Osteocyte (in vitro differentiated cells): ENCODE measurements around the gene CASP10. TPM values are rescaled to one million over a fixed set of nuclear protein-coding genes. Genes with fewer than 3 reads are reported as not detected.

Experiments
- DNase-seq: peaks from one replicate; pipeline ENCODE4 v3.0.0; 2021; ENCODE audit warnings: mixed read lengths; ENCODE audit not compliant: unreplicated experiment; ENCODE audit errors: extremely low spot score
- H3K27ac Mint-ChIP-seq: one replicate; pipeline ENCODE4 v1.8.0; 2021; ENCODE audit warnings: mild to moderate bottlenecking, mixed read lengths; ENCODE audit not compliant: unreplicated experiment
- H3K27me3 Mint-ChIP-seq: one replicate; pipeline ENCODE4 v1.8.0; 2021; ENCODE audit warnings: mixed read lengths; ENCODE audit not compliant: unreplicated experiment
- H3K36me3 Mint-ChIP-seq: one replicate; pipeline ENCODE4 v1.8.0; 2021; ENCODE audit warnings: mixed read lengths; ENCODE audit not compliant: unreplicated experiment
- H3K4me1 Mint-ChIP-seq: one replicate; pipeline ENCODE4 v1.8.0; 2021; ENCODE audit warnings: mixed read lengths; ENCODE audit not compliant: unreplicated experiment
- H3K4me3 Mint-ChIP-seq: one replicate; pipeline ENCODE4 v1.8.0; 2021; ENCODE audit warnings: mild to moderate bottlenecking, moderate library complexity, mixed read lengths; ENCODE audit not compliant: unreplicated experiment
- H3K9me3 Mint-ChIP-seq: one replicate; pipeline ENCODE4 v1.8.0; 2021; ENCODE audit warnings: mixed read lengths; ENCODE audit not compliant: unreplicated experiment
- CTCF ChIP-seq: fragments of 200-600 bp; sonication (generic); IDR thresholded peaks from 2 replicates; pipeline ENCODE4 v1.5.0; 2021; ENCODE audit warnings: antibody characterized with exemption, mild to moderate bottlenecking, moderate library complexity
- total RNA-seq: library from RNA; stranded (reverse); gene quantifications from 2 replicates; pipeline ENCODE4 v1.2.1, GENCODE V29; 2021

CASP10 gene
- total RNA-seq, 1 donor from 2014 or later = 0.35 TPM

GRCh38 chr2:201171259-201171814, 11.6 kb upstream of the CASP10 start:
- no peaks in the 10 kb centered on the region for H3K9me3 Mint-ChIP-seq
- no peak overlapping the region for H3K27ac Mint-ChIP-seq
- DNase-seq = no peak
- peaks cover 10% of the 10 kb centered on the region for H3K36me3 Mint-ChIP-seq
- peaks cover 3% of the 10 kb centered on the region for H3K27me3 Mint-ChIP-seq
- no peak overlapping the region for H3K4me3 Mint-ChIP-seq
- no peak for TF ChIP-seq CTCF
- H3K4me1 Mint-ChIP-seq = peaks cover 4% of the 10 kb centered on the region

- no peak for TF ChIP-seq CTCF
- DNase-seq = no peak
Measured at GRCh38 chr2:201172279-201172678, 10.7 kb upstream of the CASP10 start.

GRCh38 chr2:201174687-201175086, 8.3 kb upstream of the CASP10 start:
- Mint-ChIP-seq H3K27ac (no peak overlapping the region), H3K36me3 (no peaks in the 10 kb centered on the region), H3K4me3 (no peak overlapping the region), H3K9me3 (no peaks in the 10 kb centered on the region), H3K27me3 (no peaks in the 10 kb centered on the region), H3K4me1 (peaks cover 2% of the 10 kb centered on the region)
- no peak for TF ChIP-seq CTCF
- DNase-seq = no peak

More at GRCh38 chr2:201172279-201172678, 10.7 kb upstream of the CASP10 start:
- Mint-ChIP-seq H3K4me3 (no peak overlapping the region), H3K27ac (no peak overlapping the region), H3K36me3 (peaks cover 4% of the 10 kb centered on the region), H3K4me1 (peaks cover 4% of the 10 kb centered on the region), H3K27me3 (peaks cover 3% of the 10 kb centered on the region), H3K9me3 (no peaks in the 10 kb centered on the region)

- TF ChIP-seq CTCF = no peak
- Mint-ChIP-seq H3K36me3 (no peaks in the 10 kb centered on the region), H3K27ac (no peak overlapping the region), H3K9me3 (no peaks in the 10 kb centered on the region), H3K4me3 (no peak overlapping the region), H3K27me3 (no peaks in the 10 kb centered on the region), H3K4me1 (no peaks in the 10 kb centered on the region)
- DNase-seq = no peak
Measured at GRCh38 chr2:201176081-201176481, 6.9 kb upstream of the CASP10 start.

DNA sequence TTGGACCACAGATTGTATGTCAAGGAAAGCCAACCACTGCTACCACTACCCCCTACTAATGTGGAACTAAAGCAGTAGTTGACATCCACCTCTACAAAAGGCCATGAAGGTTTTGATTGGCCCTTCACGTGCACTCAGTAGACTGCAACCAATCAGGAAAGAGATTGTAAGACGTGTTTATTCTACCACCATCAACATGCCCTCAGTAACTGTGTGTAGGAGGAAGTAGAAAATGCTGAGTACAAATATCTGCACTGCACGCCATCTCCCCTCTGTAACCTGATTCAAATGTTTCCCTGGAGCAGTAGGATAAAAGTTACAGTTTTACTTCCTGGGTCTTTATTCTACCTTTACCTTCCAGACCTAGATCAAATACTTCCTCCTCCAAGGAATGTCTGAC, 2.9 kb upstream of the CASP10 start:
- no peak overlapping the region for H3K4me3 Mint-ChIP-seq
- no peaks in the 10 kb centered on the region for H3K36me3 Mint-ChIP-seq
- no peak for TF ChIP-seq CTCF
- H3K27me3 Mint-ChIP-seq = peaks cover 3% of the 10 kb centered on the region
- H3K27ac Mint-ChIP-seq = no peak overlapping the region
- no peaks in the 10 kb centered on the region for H3K9me3 Mint-ChIP-seq
- no peak for DNase-seq
- no peaks in the 10 kb centered on the region for H3K4me1 Mint-ChIP-seq
